ENCODE measurements around the gene DENND6B. TPM values are rescaled to one million over a fixed set of nuclear protein-coding genes. Genes with fewer than 3 reads are reported as not detected.
A peak's percentile ranks its signal among the peaks of the same experiment; 100 is the strongest.

DENND6B gene
- polyA plus RNA-seq, 1 donor from 2014 or later: 51.0 TPM

DNA sequence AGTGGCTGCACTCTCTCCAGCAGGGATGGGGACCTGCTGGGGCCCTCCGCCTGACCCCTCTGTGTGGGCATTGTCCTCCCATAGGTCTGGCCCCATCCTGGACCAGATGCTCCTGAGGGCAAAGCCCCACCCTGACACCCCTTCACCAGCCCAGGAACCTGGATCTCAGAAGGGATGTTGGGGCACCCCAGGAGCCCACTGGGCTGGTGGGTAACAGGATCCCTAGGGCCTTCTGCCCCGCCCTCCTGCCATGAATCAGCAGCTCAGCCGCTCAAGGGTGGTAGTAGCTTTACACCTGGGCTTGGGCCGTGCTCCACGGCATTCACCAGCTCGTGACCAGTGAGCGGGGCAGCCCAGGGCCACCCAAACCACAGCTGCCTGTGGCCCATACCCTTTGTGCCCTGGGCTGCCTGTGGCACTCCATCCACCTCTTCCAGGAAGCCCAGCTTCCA lies 64.3 kb downstream of the DENND6B start:
- no peaks in the 10 kb centered on the region for H3F3A ChIP-seq (ENCODE audit: insufficient read depth, low read length, poor library complexity, severe bottlenecking)
- TF ChIP-seq TAF1 (IDR thresholded peaks at IDR 0.05; ENCODE audit: low read depth): no peak
- TF ChIP-seq SMC3 (conservative IDR thresholded peaks at IDR 0.05; ENCODE audit: poor library complexity): no peak
- TF ChIP-seq EZH2 (IDR thresholded peaks at IDR 0.05; ENCODE audit: borderline replicate concordance, insufficient read depth, low read length, poor library complexity, severe bottlenecking): no peak
- no peak for TF ChIP-seq CTCF (IDR thresholded peaks at IDR 0.05; ENCODE audit: poor library complexity, severe bottlenecking)
- H3K36me3 ChIP-seq (ENCODE audit: insufficient read depth, low read length): no peaks in the 10 kb centered on the region
- H3K4me2 ChIP-seq (ENCODE audit: low read length): no peak overlapping the region
- no peaks in the 10 kb centered on the region for H3K27me3 ChIP-seq (ENCODE audit: insufficient read depth, low read depth, low read length)
- H3K4me3 ChIP-seq (ENCODE audit: low read length): no peak overlapping the region
- no peaks in the 10 kb centered on the region for H4K20me1 ChIP-seq (ENCODE audit: insufficient read depth)
- no peaks in the 10 kb centered on the region for H3K9me3 ChIP-seq (ENCODE audit: low read length)
- H3K9me2 ChIP-seq (ENCODE audit: insufficient read depth, low read length): no peaks in the 10 kb centered on the region
- H3K27ac ChIP-seq (ENCODE audit: low read length): no peak overlapping the region
- H2AFZ ChIP-seq (ENCODE audit: low read depth, low read length): no peak overlapping the region
- peaks cover 6% of the 10 kb centered on the region for H3K79me2 ChIP-seq (replicated peaks; ENCODE audit: insufficient read depth, low read length)
- H3K9ac ChIP-seq (ENCODE audit: low read length): peak overlapping the region; percentile 26

DNA sequence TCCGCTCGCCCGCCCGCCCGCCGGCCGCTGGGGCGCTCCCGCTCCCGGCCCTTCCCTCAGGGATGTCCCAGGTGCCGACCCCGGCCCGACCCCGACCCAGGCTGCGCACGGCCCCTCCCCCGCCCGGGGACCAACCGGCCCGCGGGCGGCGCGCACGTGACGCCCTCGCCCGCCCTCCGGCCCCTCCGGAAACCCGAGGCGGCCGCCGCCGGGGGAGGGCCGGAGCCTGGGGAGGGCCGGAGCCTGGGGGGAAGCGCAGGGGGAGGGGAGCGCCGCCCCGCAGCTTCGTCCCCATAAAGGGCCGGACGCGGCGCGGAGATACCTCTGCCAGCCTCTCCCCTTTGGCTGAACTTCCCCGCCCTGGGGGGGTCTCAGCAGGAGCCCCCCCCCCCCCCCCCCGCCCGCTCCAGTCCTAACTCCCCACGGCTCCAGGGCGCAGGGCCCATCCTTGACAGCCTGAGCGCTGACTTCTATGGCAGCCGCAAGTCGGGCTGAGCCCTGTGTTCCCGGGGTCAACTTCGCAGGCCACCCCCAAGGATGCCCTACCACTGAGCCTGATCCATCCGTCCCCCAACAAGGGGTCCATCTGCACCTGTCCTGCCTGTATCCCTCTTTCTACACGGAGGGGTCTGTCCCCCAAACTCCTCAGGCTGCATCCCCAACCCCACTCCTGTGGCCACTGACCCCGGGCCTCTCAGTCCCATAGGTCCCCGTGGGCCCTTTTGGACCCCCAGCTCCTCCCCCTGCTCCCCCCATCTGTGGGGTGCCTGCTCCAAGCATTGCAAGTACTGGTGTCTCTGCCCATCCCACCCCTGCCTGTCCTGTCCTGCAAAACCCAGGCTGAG lies 65.0 kb downstream of the DENND6B start, which contains the start of gene MAPK12:
MAPK12 (minus strand) TSS at position 69 of the 845 bp plus-strand sequence. CDS start 174 bp downstream, outside the sequence.
- Histone ChIP-seq H3K36me3 (ENCODE audit: insufficient read depth, low read length) (no peaks in the 10 kb centered on the region), H3F3A (ENCODE audit: insufficient read depth, low read length, poor library complexity, severe bottlenecking) (no peaks in the 10 kb centered on the region), H3K4me3 (ENCODE audit: low read length) (peak within 1 kb of the TSS; percentile 83), H3K79me2 (replicated peaks; ENCODE audit: insufficient read depth, low read length) (peaks cover 6% of the 10 kb centered on the region), H3K27me3 (ENCODE audit: insufficient read depth, low read depth, low read length) (no peaks in the 10 kb centered on the region), H3K9ac (ENCODE audit: low read length) (peak within 1 kb of the TSS; percentile 72), H3K9me3 (ENCODE audit: low read length) (no peaks in the 10 kb centered on the region), H2AFZ (ENCODE audit: low read depth, low read length) (no peak within 1 kb of the TSS), H3K27ac (ENCODE audit: low read length) (peak within 1 kb of the TSS; percentile 61), H4K20me1 (ENCODE audit: insufficient read depth) (no peaks in the 10 kb centered on the region), H3K9me2 (ENCODE audit: insufficient read depth, low read length) (no peaks in the 10 kb centered on the region), H3K4me2 (ENCODE audit: low read length) (peak within 1 kb of the TSS; percentile 76)
- TF ChIP-seq RAD21 (conservative IDR thresholded peaks at IDR 0.05) (no peak), REST (IDR thresholded peaks at IDR 0.05; ENCODE audit: borderline replicate concordance) (no peak), MXI1 (conservative IDR thresholded peaks at IDR 0.05; ENCODE audit: poor library complexity, severe bottlenecking) (no peak), EZH2 (IDR thresholded peaks at IDR 0.05; ENCODE audit: borderline replicate concordance, insufficient read depth, low read length, poor library complexity, severe bottlenecking) (no peak), POLR2AphosphoS5 (IDR thresholded peaks at IDR 0.05) (no peak), EP300 (conservative IDR thresholded peaks at IDR 0.05; ENCODE audit: poor library complexity, severe bottlenecking) (no peak), TAF1 (IDR thresholded peaks at IDR 0.05; ENCODE audit: low read depth) (no peak), SMC3 (conservative IDR thresholded peaks at IDR 0.05; ENCODE audit: poor library complexity) (no peak), CTCF (IDR thresholded peaks at IDR 0.05; ENCODE audit: poor library complexity, severe bottlenecking) (no peak)
